Activated gamma-delta T cell treated with Interleukin-2 at 50 U/mL for 16 hours (primary cell): ENCODE measurements around the gene ABCB10.
A peak's percentile ranks its signal among the peaks of the same experiment; 100 is the strongest.
"Not testable (repeated sequence)": the region's sequence is repeated elsewhere in the genome, so short reads cannot be mapped to it uniquely, and the experiment has no call there.

Source experiments
- DNase-seq: peaks from one replicate; pipeline ENCODE4 v3.0.0-alpha.2; 2020

ABCB10 gene

DNA sequence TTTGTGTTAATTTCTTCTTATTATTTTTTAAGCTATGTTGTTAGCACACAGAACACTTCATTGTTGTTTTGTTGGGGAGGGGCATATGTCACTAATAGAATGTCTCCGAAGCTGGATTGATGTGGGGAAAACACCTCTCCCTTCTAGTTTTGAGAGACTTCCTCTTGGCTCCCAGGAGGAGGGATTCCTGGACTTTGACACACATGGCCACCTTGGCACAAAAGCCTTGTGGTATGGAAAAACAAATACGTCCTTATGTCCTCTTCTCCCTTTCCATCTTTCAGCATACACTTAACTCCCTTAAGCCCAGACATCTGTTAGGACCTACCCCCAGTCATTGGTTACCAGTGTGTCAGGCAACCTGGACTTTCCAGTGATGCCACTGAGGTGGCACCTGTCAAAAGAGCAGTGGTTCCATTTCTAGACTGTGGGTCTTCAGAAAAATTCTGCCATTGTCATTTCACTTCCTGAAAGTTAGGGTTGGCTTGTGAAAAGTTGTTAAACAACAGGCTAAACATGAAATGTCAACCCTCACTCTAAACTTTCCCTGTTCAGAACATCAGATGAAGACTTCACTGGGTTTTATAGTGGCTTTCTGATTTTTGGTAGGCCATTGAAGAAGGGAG, 12.5 kb upstream of the ABCB10 start:
- DNase-seq, result no peak

GRCh38 chr1:229570305-229570704, 11.8 kb upstream of the ABCB10 start:
- DNase-seq, result no peak

DNA sequence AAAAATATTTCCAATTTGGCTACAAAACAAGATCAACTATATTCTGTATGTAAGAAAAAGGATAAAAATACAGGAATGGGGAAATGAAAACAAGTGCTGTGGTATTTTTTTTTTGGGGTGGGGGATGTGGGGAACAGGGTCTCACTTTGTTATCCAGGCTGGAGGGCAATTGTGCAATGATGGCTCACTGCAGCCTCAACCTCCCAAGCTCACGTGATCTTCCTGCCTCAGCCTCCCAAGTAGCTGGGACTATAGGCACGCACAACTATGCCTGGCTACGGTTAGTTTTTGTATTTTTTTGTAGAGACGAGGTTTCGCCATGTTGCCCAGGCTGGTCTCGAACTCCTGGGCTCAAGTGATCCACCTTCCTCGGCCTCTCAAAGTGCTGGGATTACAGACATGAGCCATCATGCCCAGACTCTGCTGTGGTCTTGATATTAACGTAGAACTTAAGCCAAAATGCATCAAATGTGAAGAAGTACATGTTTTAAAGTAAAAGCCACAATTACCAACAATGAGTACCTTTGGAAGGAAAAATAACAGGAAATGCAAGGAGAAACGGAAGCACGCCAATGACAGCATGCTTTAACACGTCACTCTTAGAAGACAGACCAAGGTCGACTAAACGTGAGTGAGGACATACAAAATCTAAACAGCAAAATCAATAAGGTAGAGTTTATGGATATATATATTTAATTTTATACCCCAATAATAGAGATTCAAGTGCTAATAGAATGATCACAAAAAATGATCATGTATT, 8.8 kb upstream of the ABCB10 start:
- no peak for DNase-seq

- DNase-seq, result no peak
Observed at GRCh38 chr1:229563701-229564100, 5.2 kb upstream of the ABCB10 start.

- no peak for DNase-seq
Observed at GRCh38 chr1:229563241-229563640, 4.7 kb upstream of the ABCB10 start.

DNA sequence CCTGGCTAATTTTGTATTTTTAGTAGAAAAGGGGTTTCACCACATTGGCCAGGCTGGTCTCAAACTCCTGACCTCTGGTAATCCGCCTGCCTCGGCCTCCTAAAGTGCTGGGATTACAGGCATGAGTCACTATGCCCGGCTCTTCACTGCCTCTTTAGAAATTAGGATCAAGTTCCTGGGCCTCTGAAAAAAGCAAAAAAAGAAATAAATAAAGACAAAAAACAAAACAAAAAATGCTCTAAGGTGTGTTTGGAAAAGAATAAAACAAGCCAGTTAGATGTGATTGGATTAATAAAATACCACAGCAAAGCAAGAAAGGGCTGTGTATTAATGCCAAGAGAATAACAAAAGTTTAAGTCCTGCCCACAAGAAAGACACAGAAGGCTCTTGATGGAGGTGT, 4.2 kb upstream of the ABCB10 start:
- no peak for DNase-seq

DNA sequence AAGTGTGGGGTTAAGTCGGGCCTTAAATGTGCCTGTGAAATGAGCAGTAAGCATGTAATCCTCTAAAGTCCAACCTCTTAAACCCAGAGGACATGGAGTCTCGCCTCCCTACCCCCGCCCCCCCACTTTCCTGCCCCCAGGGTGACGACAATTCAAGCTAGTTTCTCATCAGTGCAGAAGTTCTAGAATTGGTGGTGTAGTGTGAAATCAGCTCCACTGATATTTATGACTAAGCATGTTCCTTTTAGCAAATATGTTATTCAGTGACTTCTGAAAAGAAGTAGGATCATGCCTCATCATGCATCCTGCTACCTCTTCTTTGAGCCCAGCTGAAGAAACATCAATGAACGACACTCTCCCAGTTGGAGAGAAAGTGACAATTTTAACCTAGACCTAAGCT, 2.6 kb upstream of the ABCB10 start:
- DNase-seq, result no peak

DNA sequence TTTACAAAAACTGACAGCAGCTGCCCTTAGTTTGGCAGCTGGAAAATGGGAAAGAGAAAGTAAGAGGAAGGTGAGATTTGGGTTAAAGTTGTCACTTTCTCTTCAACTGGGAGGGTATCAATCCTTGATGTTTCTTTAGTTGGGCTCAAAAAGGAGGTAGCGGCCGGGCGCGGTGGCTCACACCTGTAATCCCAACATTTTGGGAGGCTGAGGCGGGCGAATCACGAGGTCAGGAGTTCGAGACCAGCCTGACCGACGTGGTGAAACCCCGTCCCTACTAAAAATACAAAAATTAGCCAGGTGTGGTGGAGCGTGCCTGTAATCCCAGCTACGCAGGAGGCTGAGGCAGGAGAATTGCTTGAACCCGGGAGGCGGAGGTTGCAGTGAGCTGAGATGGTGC, 1.6 kb upstream of the ABCB10 start:
- DNase-seq, result not testable (repeated sequence)

- not testable (repeated sequence) for DNase-seq
Observed at GRCh38 chr1:229559336-229559801, 862 bp upstream of the ABCB10 start.

DNA sequence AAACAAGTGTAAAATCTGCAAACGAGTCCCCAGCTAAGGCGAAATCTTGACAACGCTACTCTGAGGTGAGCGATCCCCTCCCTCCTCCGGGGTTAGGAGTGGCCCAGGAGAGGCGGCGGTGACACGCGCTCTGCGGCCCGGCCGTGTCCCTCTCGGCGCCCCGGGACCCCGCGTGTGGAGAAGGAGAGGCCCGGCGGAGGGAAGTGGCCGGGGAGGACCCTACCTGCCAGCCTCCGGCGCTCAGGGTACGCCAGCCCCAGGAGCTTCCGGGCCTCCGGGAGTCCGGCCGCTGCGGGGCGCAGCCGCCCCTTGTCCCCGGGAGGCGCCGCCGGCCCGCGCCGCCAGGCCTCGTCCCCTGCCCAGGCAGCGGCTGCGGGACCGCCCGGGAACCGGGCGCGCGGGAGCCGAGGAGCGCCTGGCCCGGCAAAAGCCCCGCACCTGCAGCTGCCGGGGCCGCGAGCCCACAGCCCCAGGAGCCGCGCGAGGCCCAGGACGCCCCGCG, 543 bp downstream of the ABCB10 start:
- peak; percentile 26 for DNase-seq

DNA sequence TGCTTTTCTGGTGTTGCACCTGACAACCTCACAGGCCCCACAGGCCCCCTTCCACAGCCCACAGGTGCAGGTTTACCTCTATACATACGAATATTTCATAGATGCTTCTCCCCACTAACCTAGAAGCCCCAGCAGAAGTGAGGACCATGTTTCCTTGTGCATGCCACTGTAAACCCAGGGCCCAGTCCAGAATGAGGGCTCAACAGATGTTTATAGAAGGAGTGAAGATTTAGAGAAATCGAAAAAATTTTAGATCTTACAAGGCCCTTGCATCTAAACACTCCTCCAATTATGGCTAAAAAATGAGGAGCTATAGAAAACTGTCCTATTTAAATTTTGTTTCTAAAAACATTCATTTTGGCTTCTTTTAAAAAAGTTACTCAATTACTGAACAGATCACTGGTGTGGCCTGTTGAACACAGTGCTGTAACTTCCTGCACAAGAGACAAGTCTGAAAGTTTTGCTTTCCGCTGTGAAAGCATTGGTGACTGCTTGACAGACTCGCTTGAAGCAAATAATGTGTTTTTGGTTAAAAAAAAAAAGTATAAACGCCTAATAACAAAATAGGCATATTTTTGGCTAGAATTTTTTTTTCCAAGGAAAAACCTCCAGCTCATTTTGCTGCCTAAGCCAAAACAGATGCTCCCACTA, 1.2 kb downstream of the ABCB10 start:
- no peak for DNase-seq

GRCh38 chr1:229554886-229555621, 3.5 kb downstream of the ABCB10 start:
- DNase-seq, result no peak

GRCh38 chr1:229553621-229554130, 4.8 kb downstream of the ABCB10 start:
- DNase-seq, result no peak

DNA sequence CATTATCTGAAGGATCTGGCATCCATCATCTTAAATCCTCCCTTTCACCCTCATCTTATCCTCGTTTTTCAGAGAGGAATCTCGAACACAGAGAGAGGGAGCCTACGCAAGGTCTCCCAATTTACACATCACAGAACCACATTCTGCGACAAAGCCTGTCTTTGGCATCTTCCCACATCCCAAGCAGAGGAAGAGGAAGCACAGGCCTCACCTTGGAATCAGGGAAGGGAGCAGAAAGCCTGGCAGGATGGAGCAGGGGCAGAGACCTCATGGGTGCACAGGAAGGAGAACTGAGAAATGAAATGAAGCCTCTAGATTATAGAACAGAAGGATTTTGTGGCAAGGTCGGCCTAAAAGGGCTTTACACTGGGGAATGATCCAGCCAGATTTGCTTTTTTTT, 5.8 kb downstream of the ABCB10 start:
- DNase-seq, result no peak

- no peak for DNase-seq
Observed at GRCh38 chr1:229550812-229551567, 7.5 kb downstream of the ABCB10 start.

DNA sequence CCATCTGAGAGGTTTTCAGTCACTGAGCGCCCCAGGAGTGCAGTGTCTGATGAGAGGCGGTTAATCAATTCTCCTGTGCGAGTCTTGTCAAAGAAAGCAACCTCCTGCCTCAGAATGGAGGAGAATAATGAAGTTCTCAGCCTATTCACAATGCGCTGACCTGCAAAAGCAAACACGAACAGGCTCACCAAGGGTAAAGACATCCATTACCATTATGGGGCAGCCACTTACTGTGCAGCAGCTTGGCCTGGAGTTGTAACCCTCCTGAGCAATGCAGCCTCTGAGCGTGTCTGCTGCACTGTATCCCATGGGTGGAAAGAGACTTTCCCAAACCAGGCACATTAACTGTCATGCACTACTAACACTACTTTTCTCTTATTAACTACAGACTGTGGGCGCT, 11.0 kb downstream of the ABCB10 start:
- DNase-seq, result no peak

DNA sequence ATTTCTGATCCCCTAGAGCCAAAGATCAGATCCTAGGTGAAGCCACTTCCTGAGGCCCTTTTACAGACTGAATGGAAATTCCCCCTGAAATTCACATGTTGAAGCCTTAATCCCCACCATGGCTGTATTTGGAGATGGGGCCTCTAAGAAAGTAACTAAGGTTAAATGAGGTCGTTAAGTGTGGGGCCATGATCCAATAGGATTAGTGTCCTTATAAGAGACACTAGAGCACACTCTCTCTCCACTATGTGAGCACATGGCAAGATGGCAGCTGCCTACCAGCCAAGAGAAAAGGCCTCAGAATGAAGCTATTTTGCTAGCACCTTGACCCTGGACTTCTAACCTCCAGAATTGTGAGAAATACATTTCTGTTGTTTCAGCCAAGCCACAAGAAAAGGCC, 13.9 kb downstream of the ABCB10 start:
- no peak for DNase-seq

DNA sequence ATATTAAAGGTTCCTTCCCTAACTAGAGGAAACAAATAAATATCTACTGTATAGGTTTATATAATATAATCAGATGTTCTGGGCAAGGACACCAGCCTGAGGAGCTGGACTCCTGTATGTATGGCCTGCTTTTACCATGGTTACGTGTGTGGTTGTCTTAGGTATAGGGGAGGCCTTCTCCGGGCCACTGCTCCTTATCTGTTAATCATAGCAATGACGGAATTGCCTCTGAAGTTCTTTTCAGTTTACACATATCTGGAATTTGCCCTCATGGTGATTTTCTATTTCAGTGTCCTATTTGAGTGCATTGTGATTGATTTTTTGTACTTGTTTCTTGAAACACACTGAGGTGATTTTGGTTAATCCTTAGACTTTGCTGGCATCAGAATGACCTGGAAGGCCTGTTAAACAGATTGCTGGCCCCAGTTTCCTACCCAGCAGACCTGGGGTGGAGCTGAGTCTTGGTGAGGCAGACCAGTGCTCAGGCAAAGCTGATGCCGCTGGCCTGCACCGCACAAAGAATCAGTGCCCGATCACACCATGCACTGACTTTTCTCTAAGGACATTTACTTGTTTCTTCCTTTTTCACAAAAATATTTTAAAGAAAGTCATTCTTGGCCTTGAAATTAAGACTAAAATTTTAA, 18.5 kb downstream of the ABCB10 start:
- DNase-seq, result no peak

DNA sequence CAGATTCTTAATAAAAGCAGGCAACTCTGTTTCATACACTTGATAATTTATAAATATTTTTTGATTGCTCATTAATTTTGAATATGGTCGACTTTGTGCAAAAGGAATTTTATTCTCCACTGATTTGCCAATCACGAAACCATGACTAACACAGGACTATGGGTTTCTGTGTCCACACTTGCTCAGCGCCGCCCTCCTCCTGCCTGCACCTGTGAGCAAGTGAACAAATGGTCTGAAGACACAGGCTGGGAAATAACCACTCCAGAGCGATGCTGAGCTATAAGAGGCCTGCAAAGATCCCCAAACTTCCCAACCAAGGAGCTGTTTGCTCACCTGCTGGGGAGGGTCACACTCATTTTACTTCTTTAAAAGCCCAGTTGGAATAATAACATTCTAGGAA, 19.6 kb downstream of the ABCB10 start:
- no peak for DNase-seq

DNA sequence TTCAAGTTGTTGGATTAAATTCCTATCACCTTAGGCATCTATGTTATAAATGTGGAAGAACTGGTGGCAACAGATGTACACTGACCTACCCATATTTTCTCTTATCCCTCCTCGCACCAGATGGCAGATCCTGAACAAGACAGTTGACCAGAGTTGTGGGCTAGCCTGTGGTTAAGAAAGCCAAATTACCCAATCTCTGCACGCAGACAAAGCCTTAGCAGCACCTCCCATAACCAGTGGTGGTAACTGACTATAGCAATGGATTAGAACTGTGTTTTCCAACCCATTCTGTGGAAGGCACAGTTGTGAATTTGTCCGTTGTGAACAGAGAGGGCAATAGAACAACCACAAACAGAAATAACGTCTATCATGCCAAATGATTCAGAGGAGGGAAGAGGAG, 20.6 kb downstream of the ABCB10 start:
- no peak for DNase-seq

GRCh38 chr1:229536982-229537381, 21.5 kb downstream of the ABCB10 start:
- DNase-seq, result no peak

GRCh38 chr1:229535230-229535629, 23.3 kb downstream of the ABCB10 start:
- no peak for DNase-seq
